ENCODE measurements around the gene IFNW1. TPM values are rescaled to one million over a fixed set of nuclear protein-coding genes. Genes with fewer than 3 reads are reported as not detected.
"Not testable (repeated sequence)": the region's sequence is repeated elsewhere in the genome, so short reads cannot be mapped to it uniquely, and the experiment has no call there.

The IFNW1 gene
- total and polyA plus RNA-seq, 2 donors from 2014 or later, result not detected

- Histone ChIP-seq H3K36me3 (ENCODE audit: control insufficient read depth in 2 of 3, insufficient read depth in 3 of 3, low read length in 3 of 3) (no peaks in the 10 kb centered on the region), H3K27ac (ENCODE audit: low read depth in 2 of 2, low read length in 2 of 2) (no peak overlapping the region), H3K27me3 (ENCODE audit: control insufficient read depth, insufficient read depth, low read length) (no peaks in the 10 kb centered on the region), H3K9me3 (ENCODE audit: control insufficient read depth in 2 of 3, insufficient read depth in 1 of 3, low read length in 3 of 3) (no peaks in the 10 kb centered on the region), H3K4me1 (ENCODE audit: control insufficient read depth in 2 of 3, insufficient read depth in 2 of 3, low read depth in 1 of 3, low read length in 3 of 3) (no peaks in the 10 kb centered on the region), H3K4me3 (ENCODE audit: low read length in 3 of 3) (no peak overlapping the region), H3K9ac (ENCODE audit: low read length in 3 of 3) (no peak overlapping the region)
- TF ChIP-seq, protein P1, sequence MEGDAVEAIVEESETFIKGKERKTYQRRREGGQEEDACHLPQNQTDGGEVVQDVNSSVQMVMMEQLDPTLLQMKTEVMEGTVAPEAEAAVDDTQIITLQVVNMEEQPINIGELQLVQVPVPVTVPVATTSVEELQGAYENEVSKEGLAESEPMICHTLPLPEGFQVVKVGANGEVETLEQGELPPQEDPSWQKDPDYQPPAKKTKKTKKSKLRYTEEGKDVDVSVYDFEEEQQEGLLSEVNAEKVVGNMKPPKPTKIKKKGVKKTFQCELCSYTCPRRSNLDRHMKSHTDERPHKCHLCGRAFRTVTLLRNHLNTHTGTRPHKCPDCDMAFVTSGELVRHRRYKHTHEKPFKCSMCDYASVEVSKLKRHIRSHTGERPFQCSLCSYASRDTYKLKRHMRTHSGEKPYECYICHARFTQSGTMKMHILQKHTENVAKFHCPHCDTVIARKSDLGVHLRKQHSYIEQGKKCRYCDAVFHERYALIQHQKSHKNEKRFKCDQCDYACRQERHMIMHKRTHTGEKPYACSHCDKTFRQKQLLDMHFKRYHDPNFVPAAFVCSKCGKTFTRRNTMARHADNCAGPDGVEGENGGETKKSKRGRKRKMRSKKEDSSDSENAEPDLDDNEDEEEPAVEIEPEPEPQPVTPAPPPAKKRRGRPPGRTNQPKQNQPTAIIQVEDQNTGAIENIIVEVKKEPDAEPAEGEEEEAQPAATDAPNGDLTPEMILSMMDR (IDR thresholded peaks at IDR 0.05; ENCODE audit: borderline replicate concordance, extremely low read depth, insufficient read depth), result no peak
- DNase-seq (no peak), FAIRE-seq (no peak)
- intact Hi-C loops (cut with DNase I), result no loop called here
These were observed 30.5 kb upstream of the IFNW1 start for GRCh38 chr9:21172156-21172555.

- no peak for FAIRE-seq
- no peaks in the 10 kb centered on the region for H3K36me3 ChIP-seq (ENCODE audit: control insufficient read depth in 2 of 3, insufficient read depth in 3 of 3, low read length in 3 of 3)
- no peaks in the 10 kb centered on the region for H3K27me3 ChIP-seq (ENCODE audit: control insufficient read depth, insufficient read depth, low read length)
- no peaks in the 10 kb centered on the region for H3K9me3 ChIP-seq (ENCODE audit: control insufficient read depth in 2 of 3, insufficient read depth in 1 of 3, low read length in 3 of 3)
- no peak overlapping the region for H3K9ac ChIP-seq (ENCODE audit: low read length in 3 of 3)
- no peak for DNase-seq
- no peak overlapping the region for H3K27ac ChIP-seq (ENCODE audit: low read depth in 2 of 2, low read length in 2 of 2)
- TF ChIP-seq, protein P1 (IDR thresholded peaks at IDR 0.05; ENCODE audit: borderline replicate concordance, extremely low read depth, insufficient read depth), result no peak
- no peak overlapping the region for H3K4me3 ChIP-seq (ENCODE audit: low read length in 3 of 3)
- H3K4me1 ChIP-seq (ENCODE audit: control insufficient read depth in 2 of 3, insufficient read depth in 2 of 3, low read depth in 1 of 3, low read length in 3 of 3), result no peaks in the 10 kb centered on the region
- intact Hi-C loops (cut with DNase I), result no loop called here
These were observed 29.7 kb upstream of the IFNW1 start for GRCh38 chr9:21171351-21171750.

DNA sequence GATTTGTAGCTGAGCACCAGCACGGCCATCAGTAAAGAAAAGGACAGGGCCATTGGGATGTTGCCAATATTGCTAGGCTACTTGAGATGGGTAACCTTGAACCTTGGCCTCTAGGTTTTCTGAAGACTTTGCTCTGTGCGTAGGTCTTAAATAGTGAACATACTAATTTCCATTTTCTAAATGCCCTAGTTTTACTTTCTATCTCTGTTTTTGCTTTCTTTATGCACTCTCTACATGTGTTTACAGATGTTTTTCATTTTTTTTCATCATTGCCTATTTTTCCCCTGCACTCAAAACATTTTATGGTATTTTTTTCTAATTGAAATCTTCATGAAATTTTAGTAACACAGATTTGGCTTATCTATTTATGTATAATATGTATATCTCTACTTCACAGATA lies 24.9 kb upstream of the IFNW1 start, which contains the start of gene IFNA21:
Gene IFNA21, minus strand, starts transcription at position 101 of the 400 bp plus-strand sequence. Its CDS starts 48 bp downstream, at position 53.
- H3K27me3 ChIP-seq (ENCODE audit: control insufficient read depth, insufficient read depth, low read length); H3K27ac ChIP-seq (ENCODE audit: low read depth in 2 of 2, low read length in 2 of 2); H3K4me1 ChIP-seq (ENCODE audit: control insufficient read depth in 2 of 3, insufficient read depth in 2 of 3, low read depth in 1 of 3, low read length in 3 of 3); H3K9ac ChIP-seq (ENCODE audit: low read length in 3 of 3); DNase-seq; FAIRE-seq; H3K36me3 ChIP-seq (ENCODE audit: control insufficient read depth in 2 of 3, insufficient read depth in 3 of 3, low read length in 3 of 3); H3K4me3 ChIP-seq (ENCODE audit: low read length in 3 of 3); H3K9me3 ChIP-seq (ENCODE audit: control insufficient read depth in 2 of 3, insufficient read depth in 1 of 3, low read length in 3 of 3); intact Hi-C loops (cut with DNase I): not testable (repeated sequence)

DNA sequence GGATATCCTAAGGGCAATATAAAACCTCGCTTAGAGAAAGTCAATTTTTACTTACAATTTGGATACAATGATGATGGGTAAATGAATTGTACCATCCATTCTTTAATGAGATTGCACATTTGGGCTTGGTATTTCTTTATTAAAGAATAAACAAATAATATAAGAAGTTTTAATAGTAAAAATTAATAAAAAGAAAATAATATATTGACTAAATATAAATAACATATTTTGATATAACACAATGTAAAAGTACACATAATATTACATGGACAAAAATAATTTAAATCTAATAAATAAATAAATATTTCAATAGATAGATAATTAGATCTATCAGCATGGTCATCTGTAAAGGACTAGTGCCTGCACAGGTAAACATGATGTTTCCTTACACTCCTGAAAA lies 23.9 kb upstream of the IFNW1 start:
- intact Hi-C loops (cut with DNase I), result no loop called here
- TF ChIP-seq, protein P1 (IDR thresholded peaks at IDR 0.05; ENCODE audit: borderline replicate concordance, extremely low read depth, insufficient read depth), result no peak
- Histone ChIP-seq H3K4me1 (ENCODE audit: control insufficient read depth in 2 of 3, insufficient read depth in 2 of 3, low read depth in 1 of 3, low read length in 3 of 3) (no peaks in the 10 kb centered on the region), H3K9me3 (ENCODE audit: control insufficient read depth in 2 of 3, insufficient read depth in 1 of 3, low read length in 3 of 3) (no peaks in the 10 kb centered on the region), H3K9ac (ENCODE audit: low read length in 3 of 3) (no peak overlapping the region), H3K27ac (ENCODE audit: low read depth in 2 of 2, low read length in 2 of 2) (no peak overlapping the region), H3K36me3 (ENCODE audit: control insufficient read depth in 2 of 3, insufficient read depth in 3 of 3, low read length in 3 of 3) (no peaks in the 10 kb centered on the region), H3K27me3 (ENCODE audit: control insufficient read depth, insufficient read depth, low read length) (no peaks in the 10 kb centered on the region), H3K4me3 (ENCODE audit: low read length in 3 of 3) (no peak overlapping the region)
- DNase-seq, result no peak
- no peak for FAIRE-seq
